Karpas-422 (cell line): ENCODE results near the gene EFNA5. TPM values are rescaled to one million over a fixed set of nuclear protein-coding genes. Genes with fewer than 3 reads are reported as not detected.

ENCODE experiments used
- DNase-seq: peaks from one replicate; pipeline ENCODE4 v3.0.0-alpha.2; 2015
- H2AFZ ChIP-seq: fragments of 200-600 bp; sonication (generic); 2 replicates; pipeline ENCODE4 v1.6.1; 2014; ENCODE audit warnings: antibody characterized with exemption, low read length, mixed read lengths
- H3K27ac ChIP-seq: fragments of 200-600 bp; sonication (generic); 2 replicates; pipeline ENCODE4 v1.5.1; 2014; ENCODE audit warnings: mild to moderate bottlenecking, low read length, moderate library complexity
- H3K27me3 ChIP-seq: fragments of 200-600 bp; sonication (generic); 2 replicates; pipeline ENCODE4 v1.6.1; 2014; ENCODE audit warnings: low read length, mixed read lengths
- H3K36me3 ChIP-seq: fragments of 200-600 bp; sonication (generic); 2 replicates; pipeline ENCODE4 v1.6.1; 2014; ENCODE audit warnings: low read length, mixed read lengths; ENCODE audit not compliant: insufficient read depth
- H3K4me1 ChIP-seq: fragments of 200-600 bp; sonication (generic); 2 replicates; pipeline ENCODE4 v1.6.1; 2014; ENCODE audit warnings: mild to moderate bottlenecking, low read length, mixed read lengths
- H3K4me2 ChIP-seq: fragments of 200-600 bp; sonication (generic); 2 replicates; pipeline ENCODE4 v1.6.1; 2014; ENCODE audit warnings: low read length, low read depth, mild to moderate bottlenecking; ENCODE audit not compliant: poor library complexity, severe bottlenecking
- H3K4me3 ChIP-seq: fragments of 200-600 bp; sonication (generic); 2 replicates; pipeline ENCODE4 v1.5.1; 2014; ENCODE audit warnings: mild to moderate bottlenecking, antibody characterized with exemption, low read length, mixed read lengths
- H3K79me2 ChIP-seq: fragments of 200-600 bp; sonication (generic); 2 replicates; pipeline ENCODE4 v1.6.1; 2014; ENCODE audit warnings: mild to moderate bottlenecking, low read length, mixed read lengths
- H3K9ac ChIP-seq: fragments of 200-600 bp; sonication (generic); 2 replicates; pipeline ENCODE4 v1.6.0; 2014; ENCODE audit warnings: low read length
- H3K9me2 ChIP-seq: fragments of 200-600 bp; sonication (generic), shearing (Covaris generic); replicated peaks from 2 replicates; pipeline ENCODE4 v1.6.0; 2014; ENCODE audit warnings: mild to moderate bottlenecking, low read length, moderate library complexity; ENCODE audit not compliant: insufficient read depth
- H3K9me3 ChIP-seq: fragments of 300-700, 200-600 bp; sonication (generic); 2 replicates; pipeline ENCODE4 v1.6.1; 2014; ENCODE audit warnings: low read length, mixed read lengths
- H4K20me1 ChIP-seq: fragments of 200-600 bp; sonication (generic); 2 replicates; pipeline ENCODE4 v1.6.1; 2014; ENCODE audit warnings: mild to moderate bottlenecking, antibody characterized with exemption, low read length, low read depth; ENCODE audit not compliant: insufficient read depth
- total RNA-seq: library from RNA; depleted of rRNA; stranded (reverse); fragments of >200 nt; shearing (Covaris generic); gene quantifications from 2 replicates; pipeline ENCODE4 v1.2.3, GENCODE V29; 2014; ENCODE audit warnings: low replicate concordance

EFNA5 gene
- total RNA-seq, 1 experiment from 2014 or later: not detected

DNA sequence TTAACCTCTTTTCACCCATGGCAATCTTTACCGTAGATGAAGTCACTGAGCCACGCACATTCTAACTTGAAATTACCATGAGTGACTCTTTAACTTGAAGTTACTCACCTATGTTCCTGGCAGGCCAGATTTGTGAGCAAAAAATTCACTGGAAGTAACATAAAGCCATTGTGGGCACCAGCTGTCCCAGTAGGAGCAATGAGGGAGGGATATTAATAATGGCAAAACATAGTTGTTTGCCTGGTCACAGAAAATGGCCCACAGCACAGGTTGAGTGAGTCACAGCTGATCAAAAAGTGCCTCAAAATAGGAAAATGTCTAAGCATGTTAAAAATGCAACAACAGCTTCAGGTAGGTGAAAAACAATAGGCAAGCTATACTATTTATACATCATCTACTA lies 146.6 kb downstream of the EFNA5 start:
- Histone ChIP-seq H3K27me3 (no peaks in the 10 kb centered on the region), H3K9ac (no peak overlapping the region), H3K4me3 (no peak overlapping the region), H3K27ac (no peak overlapping the region), H3K4me1 (no peaks in the 10 kb centered on the region), H2AFZ (no peak overlapping the region), H3K9me2 (no peaks in the 10 kb centered on the region), H3K36me3 (no peaks in the 10 kb centered on the region), H3K9me3 (no peaks in the 10 kb centered on the region), H3K79me2 (no peaks in the 10 kb centered on the region), H3K4me2 (no peak overlapping the region), H4K20me1 (no peaks in the 10 kb centered on the region)
- no peak for DNase-seq

DNA sequence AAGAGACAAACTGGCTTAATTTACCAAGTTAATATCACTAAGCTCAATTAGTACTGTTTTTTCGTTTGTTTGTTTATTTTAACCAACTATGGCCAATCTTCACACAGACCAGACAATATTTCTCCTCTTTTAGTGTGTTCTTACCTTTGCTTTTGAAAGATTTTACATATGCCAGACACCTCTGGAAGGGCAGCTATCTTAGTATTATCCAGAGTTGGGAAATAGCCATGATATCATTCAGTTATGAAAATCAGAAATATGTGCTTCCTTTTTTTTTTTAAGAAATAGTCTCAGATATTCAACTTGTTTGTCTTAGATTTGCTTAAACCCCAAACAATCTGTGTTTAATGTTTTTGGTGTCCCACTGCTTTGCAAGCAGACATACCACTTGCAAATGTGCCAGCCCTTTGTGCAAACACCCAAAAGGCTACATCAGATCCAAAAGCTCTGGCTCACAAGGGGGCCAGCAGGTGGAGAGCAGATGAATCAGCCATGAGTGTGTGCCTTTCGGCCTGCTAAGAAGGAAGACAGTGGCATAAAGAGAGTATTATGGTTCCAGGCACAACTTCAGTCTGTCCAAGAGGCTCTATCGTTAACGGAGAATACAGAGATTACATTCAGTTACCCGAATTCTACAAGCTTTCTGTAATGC lies 147.6 kb downstream of the EFNA5 start:
- Histone ChIP-seq H2AFZ (no peak overlapping the region), H3K27me3 (no peaks in the 10 kb centered on the region), H4K20me1 (no peaks in the 10 kb centered on the region), H3K79me2 (no peaks in the 10 kb centered on the region), H3K4me1 (no peaks in the 10 kb centered on the region), H3K9me2 (no peaks in the 10 kb centered on the region), H3K27ac (no peak overlapping the region), H3K4me2 (no peak overlapping the region), H3K36me3 (no peaks in the 10 kb centered on the region), H3K9ac (no peak overlapping the region), H3K4me3 (no peak overlapping the region), H3K9me3 (no peaks in the 10 kb centered on the region)
- DNase-seq: no peak

DNA sequence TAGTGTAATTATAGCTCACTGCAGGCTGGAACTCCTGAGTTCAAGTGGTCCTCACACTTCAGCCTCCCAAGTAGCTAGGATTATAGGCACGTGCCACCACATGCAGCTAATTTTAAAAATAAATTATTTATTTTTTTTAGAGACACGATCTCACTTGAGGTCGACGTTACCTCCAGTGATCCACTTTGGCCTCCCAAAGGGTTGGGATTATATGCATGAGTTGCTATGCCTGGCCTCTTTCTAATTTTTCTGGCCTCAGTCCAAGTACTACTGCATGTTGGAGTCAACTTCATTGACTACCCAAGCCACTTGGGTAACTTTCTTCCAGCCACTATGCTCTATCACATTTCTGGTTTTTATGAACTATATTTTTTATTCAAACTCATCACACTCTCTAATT lies 148.3 kb downstream of the EFNA5 start:
- no peak overlapping the region for H3K9ac ChIP-seq
- no peaks in the 10 kb centered on the region for H3K36me3 ChIP-seq
- H4K20me1 ChIP-seq: no peaks in the 10 kb centered on the region
- no peaks in the 10 kb centered on the region for H3K79me2 ChIP-seq
- no peak overlapping the region for H3K4me3 ChIP-seq
- no peaks in the 10 kb centered on the region for H3K9me3 ChIP-seq
- H3K4me1 ChIP-seq: no peaks in the 10 kb centered on the region
- no peak overlapping the region for H3K27ac ChIP-seq
- no peak for DNase-seq
- no peaks in the 10 kb centered on the region for H3K9me2 ChIP-seq
- no peak overlapping the region for H2AFZ ChIP-seq
- no peak overlapping the region for H3K4me2 ChIP-seq
- H3K27me3 ChIP-seq: no peaks in the 10 kb centered on the region

DNA sequence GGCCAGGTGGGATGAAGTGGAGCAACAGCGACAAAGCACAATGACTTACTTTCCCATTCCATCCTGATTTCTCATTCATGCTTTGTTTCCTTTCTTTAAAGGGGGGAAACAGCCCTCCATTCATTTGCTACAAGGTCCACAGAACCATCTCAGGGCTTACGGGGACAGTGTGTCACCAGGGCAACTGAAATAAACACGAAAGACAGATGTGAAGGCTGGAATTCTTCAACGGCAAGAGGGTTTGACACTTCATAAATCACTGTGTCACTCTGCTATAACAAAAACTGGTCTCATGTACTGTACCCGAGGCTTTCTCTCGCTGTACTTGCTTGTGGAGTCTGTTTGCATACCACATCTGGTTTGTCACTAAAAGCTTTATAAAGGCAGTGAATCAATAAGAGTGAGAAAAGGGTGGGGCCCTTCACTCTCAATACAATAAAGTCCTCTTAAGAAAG lies 150.8 kb downstream of the EFNA5 start:
- Histone ChIP-seq H2AFZ (no peak overlapping the region), H3K4me3 (no peak overlapping the region), H3K9me2 (no peaks in the 10 kb centered on the region), H3K27me3 (no peaks in the 10 kb centered on the region), H4K20me1 (no peaks in the 10 kb centered on the region), H3K79me2 (no peaks in the 10 kb centered on the region), H3K4me2 (no peak overlapping the region), H3K9me3 (no peaks in the 10 kb centered on the region), H3K9ac (no peak overlapping the region), H3K36me3 (no peaks in the 10 kb centered on the region), H3K4me1 (no peaks in the 10 kb centered on the region), H3K27ac (no peak overlapping the region)
- DNase-seq: no peak

DNA sequence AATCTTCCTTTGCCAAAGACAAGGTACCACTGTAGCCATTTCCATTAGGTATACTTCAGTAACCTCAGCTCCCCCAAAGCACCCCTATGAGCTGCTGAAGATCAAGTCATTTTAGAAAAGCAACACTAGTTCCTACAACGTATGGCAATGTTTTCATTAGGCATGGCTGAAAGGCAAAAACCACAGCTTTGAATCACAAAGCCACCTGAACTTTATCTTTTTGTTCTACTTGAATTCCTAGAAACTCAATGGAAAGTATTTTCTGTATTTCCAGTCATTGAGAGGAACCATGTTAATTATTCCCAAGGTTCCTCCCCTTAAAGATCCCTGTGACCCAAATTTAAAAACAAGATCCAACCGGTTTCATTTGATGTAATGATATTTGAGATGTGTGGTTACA lies 152.1 kb downstream of the EFNA5 start:
- Histone ChIP-seq H3K9me3 (no peaks in the 10 kb centered on the region), H4K20me1 (no peaks in the 10 kb centered on the region), H3K27me3 (no peaks in the 10 kb centered on the region), H3K27ac (no peak overlapping the region), H2AFZ (no peak overlapping the region), H3K4me3 (no peak overlapping the region), H3K9ac (no peak overlapping the region), H3K4me2 (no peak overlapping the region), H3K79me2 (no peaks in the 10 kb centered on the region), H3K4me1 (no peaks in the 10 kb centered on the region), H3K36me3 (no peaks in the 10 kb centered on the region), H3K9me2 (no peaks in the 10 kb centered on the region)
- no peak for DNase-seq

DNA sequence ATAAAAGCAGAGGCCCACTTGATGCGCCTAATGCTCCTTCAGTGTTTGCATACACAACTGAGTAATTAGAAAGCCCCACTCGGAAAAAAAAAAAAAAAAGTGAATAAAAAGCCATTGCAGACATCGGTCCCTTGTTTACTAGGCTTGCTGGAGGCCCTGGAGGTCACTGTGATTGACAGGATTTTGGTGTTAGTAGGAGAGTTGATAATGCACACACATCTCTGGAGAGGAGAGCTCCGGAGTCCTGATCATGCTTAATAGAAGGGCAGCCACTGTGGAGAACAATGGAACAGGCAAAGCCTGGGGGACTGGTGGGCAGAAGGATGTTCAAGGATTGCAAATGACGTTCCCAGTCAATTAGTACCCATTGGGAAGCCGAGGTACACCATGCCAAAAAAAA lies 152.5 kb downstream of the EFNA5 start:
- no peaks in the 10 kb centered on the region for H3K79me2 ChIP-seq
- no peaks in the 10 kb centered on the region for H3K27me3 ChIP-seq
- H3K4me1 ChIP-seq: no peaks in the 10 kb centered on the region
- no peak overlapping the region for H3K4me3 ChIP-seq
- H3K9ac ChIP-seq: no peak overlapping the region
- H3K9me3 ChIP-seq: no peaks in the 10 kb centered on the region
- H3K4me2 ChIP-seq: no peak overlapping the region
- no peaks in the 10 kb centered on the region for H3K36me3 ChIP-seq
- no peak overlapping the region for H2AFZ ChIP-seq
- no peaks in the 10 kb centered on the region for H4K20me1 ChIP-seq
- H3K27ac ChIP-seq: no peak overlapping the region
- no peaks in the 10 kb centered on the region for H3K9me2 ChIP-seq
- DNase-seq: no peak

DNA sequence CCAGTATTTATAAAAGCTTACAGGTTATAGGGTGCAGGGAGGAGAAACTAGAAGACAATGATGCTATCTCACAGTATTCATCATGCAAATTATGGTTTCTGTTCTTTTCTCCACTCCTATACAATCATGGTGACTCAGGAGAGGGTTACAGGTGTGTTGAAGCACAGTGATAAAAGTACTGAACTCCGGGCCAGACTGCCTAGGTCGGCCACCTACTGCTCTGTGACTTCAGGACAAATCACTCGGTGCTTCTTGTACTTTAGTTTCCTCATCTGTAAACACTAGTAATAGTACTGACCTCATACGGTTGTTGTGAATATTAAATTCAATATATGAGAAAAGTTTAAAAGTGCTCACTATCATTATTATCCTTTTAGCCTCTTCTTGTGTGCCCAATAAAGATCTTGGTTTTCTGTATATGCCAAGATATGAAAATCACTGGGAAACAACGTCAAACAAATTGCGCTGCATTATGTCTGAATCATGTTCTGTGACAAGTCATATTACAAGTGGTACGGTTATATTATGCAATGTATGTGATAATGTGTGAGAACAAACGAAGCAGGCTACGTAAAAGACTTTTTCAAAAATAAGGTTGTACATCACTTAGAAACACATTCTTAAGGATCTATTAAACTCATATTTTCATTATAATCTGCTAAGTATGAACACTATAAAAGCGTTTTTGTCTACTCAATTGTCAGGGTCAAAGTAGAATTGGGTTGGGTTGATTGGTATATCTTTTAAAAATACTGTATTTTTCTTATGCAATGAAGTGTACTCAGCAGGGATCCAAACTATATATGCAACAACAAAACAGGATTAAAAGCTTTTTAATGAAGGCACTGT lies 153.3 kb downstream of the EFNA5 start:
- Histone ChIP-seq H2AFZ (no peak overlapping the region), H4K20me1 (no peaks in the 10 kb centered on the region), H3K9me3 (no peaks in the 10 kb centered on the region), H3K27me3 (no peaks in the 10 kb centered on the region), H3K9me2 (no peaks in the 10 kb centered on the region), H3K4me2 (no peak overlapping the region), H3K4me3 (no peak overlapping the region), H3K27ac (no peak overlapping the region), H3K4me1 (no peaks in the 10 kb centered on the region), H3K9ac (no peak overlapping the region), H3K79me2 (no peaks in the 10 kb centered on the region), H3K36me3 (no peaks in the 10 kb centered on the region)
- DNase-seq: no peak

DNA sequence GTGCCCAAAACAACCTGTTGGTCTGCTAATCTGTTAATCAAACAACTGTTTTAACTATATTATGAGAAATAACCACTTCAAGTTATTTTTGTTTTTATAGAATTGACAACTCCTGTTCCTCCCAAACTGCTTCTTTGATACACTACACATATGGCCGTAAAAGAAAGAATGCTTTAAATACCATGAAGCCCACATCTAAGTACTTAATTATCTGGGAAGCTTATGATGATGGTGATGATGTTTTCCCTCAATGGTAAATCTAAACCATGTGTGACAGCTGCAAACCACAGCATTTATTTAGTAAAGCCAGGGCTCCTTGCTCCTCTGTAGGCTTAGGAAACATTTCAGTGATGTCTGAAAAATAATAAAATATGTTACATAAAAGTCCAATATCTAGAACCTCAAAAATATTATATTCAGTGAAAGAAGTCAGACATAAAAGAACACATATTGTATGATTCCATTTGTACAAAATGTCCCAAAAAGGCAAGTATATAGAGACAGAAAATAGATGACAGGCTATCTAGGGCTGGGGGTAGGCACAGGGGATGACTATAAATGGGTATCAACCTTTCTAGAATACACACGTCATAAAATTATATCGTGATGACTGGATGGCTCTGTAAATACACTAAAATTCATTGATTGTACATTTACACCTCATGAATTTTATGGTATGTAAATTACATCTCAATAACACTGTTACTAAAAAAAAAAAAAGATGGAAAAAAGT lies 154.1 kb downstream of the EFNA5 start:
- Histone ChIP-seq H4K20me1 (no peaks in the 10 kb centered on the region), H2AFZ (no peak overlapping the region), H3K4me2 (no peak overlapping the region), H3K9me2 (no peaks in the 10 kb centered on the region), H3K27me3 (no peaks in the 10 kb centered on the region), H3K27ac (no peak overlapping the region), H3K36me3 (no peaks in the 10 kb centered on the region), H3K9me3 (no peaks in the 10 kb centered on the region), H3K79me2 (no peaks in the 10 kb centered on the region), H3K4me3 (no peak overlapping the region), H3K9ac (no peak overlapping the region), H3K4me1 (no peaks in the 10 kb centered on the region)
- no peak for DNase-seq
